Measurements from ENCODE around the gene MCM9. TPM values are rescaled to one million over a fixed set of nuclear protein-coding genes. Genes with fewer than 3 reads are reported as not detected.

MCM9 gene
- total RNA-seq (2022; extraction: Qiagen RNA extraction) = 4.0 to 5.8 TPM (median 5.0 TPM) in 5 replicates

GRCh38 chr6:118934461-118935330 is at the start of gene MCM9:
Gene MCM9 (minus strand): TSS chr6:118935159. CDS start chr6:118931723, 3,436 bp downstream.

DNA sequence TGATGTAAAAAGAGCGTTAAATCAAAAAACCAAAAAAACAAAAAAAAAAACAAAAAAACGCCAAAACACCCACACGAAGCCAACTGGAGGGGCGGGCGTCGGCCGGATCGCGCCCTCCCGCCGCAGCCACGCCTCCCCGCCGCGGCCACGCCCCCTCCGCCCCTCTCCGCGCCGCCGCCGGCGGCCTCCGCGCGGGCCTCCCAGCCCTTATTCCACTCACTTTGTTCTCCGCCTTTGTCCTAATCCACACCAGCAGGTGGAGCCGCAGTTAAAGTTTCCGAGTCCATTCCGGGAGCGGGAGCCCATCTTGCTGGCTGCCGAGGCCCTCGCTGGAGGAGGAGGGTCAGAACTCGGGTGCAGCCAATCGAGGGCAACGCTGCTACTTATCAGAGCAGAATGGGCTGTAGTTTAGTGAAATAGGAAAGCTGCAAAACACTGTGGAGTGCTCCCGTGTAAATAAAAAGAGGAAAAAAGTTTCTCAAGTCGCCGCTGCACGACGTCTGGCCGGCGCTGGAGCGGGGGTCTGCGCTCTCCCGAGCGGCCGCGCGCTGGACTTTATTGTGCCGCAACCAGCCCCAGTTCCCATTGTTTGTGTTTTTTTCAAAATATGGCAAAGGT is 41.0 kb downstream of the MCM9 start, which contains the start of gene ASF1A:
Gene ASF1A (plus strand): TSS at position 346 of the 618 bp plus-strand sequence. CDS start 262 bp downstream, at position 608.

Other genes starting within 250 kb of the MCM9 start
- gene ASF1A, start 41.0 kb downstream of the MCM9 start, total RNA-seq (2022; extraction: Qiagen RNA extraction) = 7.7 to 8.8 TPM (median 7.9 TPM) in 5 replicates
- 0.08 TPM in 1 of 5 replicates, not detected in the others for gene FAM184A, start 143.5 kb upstream of the MCM9 start, total RNA-seq (2022; extraction: Qiagen RNA extraction)